Ecto neural progenitor cell (in vitro differentiated cells): ENCODE measurements around the gene UBXN11.
A peak's percentile ranks its signal among the peaks of the same experiment; 100 is the strongest.
"Not testable (repeated sequence)": the region's sequence is repeated elsewhere in the genome, so short reads cannot be mapped to it uniquely, and the experiment has no call there.

ENCODE experiments used
- DNase-seq: peaks from one replicate; pipeline ENCODE4 v3.0.0-alpha.2; 2018; ENCODE audit warnings: low spot score

UBXN11 gene

GRCh38 chr1:26336477-26337205, 30.2 kb upstream of the UBXN11 start:
- DNase-seq, result peak; percentile 90

GRCh38 chr1:26335774-26336476, 29.5 kb upstream of the UBXN11 start:
- DNase-seq, result no peak

GRCh38 chr1:26333312-26333711, 26.9 kb upstream of the UBXN11 start:
- not testable (repeated sequence) for DNase-seq

- DNase-seq, result no peak
These were observed 23.8 kb upstream of the UBXN11 start for GRCh38 chr1:26330276-26330675.

GRCh38 chr1:26329380-26329779, 22.9 kb upstream of the UBXN11 start:
- DNase-seq, result not testable (repeated sequence)

- DNase-seq, result no peak
These were observed 22.2 kb upstream of the UBXN11 start for GRCh38 chr1:26328597-26328996.

- no peak for DNase-seq
These were observed 21.5 kb upstream of the UBXN11 start for GRCh38 chr1:26327956-26328362.

GRCh38 chr1:26324550-26324949, 18.1 kb upstream of the UBXN11 start:
- DNase-seq, result no peak

GRCh38 chr1:26323382-26323781, 16.9 kb upstream of the UBXN11 start:
- DNase-seq, result no peak

- DNase-seq, result no peak
These were observed 15.6 kb upstream of the UBXN11 start for GRCh38 chr1:26322042-26322331.

GRCh38 chr1:26321315-26322041, 15.0 kb upstream of the UBXN11 start:
- peak; percentile 93 for DNase-seq

GRCh38 chr1:26320896-26321295, 14.5 kb upstream of the UBXN11 start:
- no peak for DNase-seq

GRCh38 chr1:26318338-26319064, 12.1 kb upstream of the UBXN11 start:
- DNase-seq, result no peak

- no peak for DNase-seq
These were observed 11.3 kb upstream of the UBXN11 start, which contains the start of gene CD52 for GRCh38 chr1:26317612-26318337. CD52 (plus strand) TSS chr1:26317958; CDS start chr1:26318018, 60 bp downstream.

GRCh38 chr1:26317146-26317545, 10.7 kb upstream of the UBXN11 start:
- DNase-seq, result no peak

- no peak for DNase-seq
These were observed 9.7 kb upstream of the UBXN11 start for GRCh38 chr1:26315874-26316850.

- no peak for DNase-seq
These were observed 8.1 kb upstream of the UBXN11 start for GRCh38 chr1:26314501-26314900.

GRCh38 chr1:26307966-26308899, 1.8 kb upstream of the UBXN11 start:
- DNase-seq, result not testable (repeated sequence)

- no peak for DNase-seq
These were observed 936 bp upstream of the UBXN11 start for GRCh38 chr1:26307363-26307781.
